Ovary (tissue), 9 donors: ENCODE data around the gene COG3. TPM values are rescaled to one million over a fixed set of nuclear protein-coding genes. Genes with fewer than 3 reads are reported as not detected.

Source experiments
- DNase-seq, 5 donors: peaks; one replicate each; pipeline ENCODE4 v3.0.0-alpha.2; 2019 to 2020
- H3K27ac ChIP-seq, 2 donors: fragments of 200-600 bp; one replicate each; pipeline versions ENCODE4 v1.5.1 to v1.8.0; 2019 to 2022
- H3K27me3 ChIP-seq: fragments of 200-600 bp; one replicate; pipeline ENCODE4 v1.8.0; 2022
- H3K36me3 ChIP-seq: fragments of 200-600 bp; sonication (generic); one replicate; pipeline ENCODE4 v1.5.1; 2019
- H3K4me1 ChIP-seq: one replicate; pipeline ENCODE4 v1.8.1; 2013; ENCODE audit warnings: mild to moderate bottlenecking, moderate library complexity; ENCODE audit not compliant: insufficient read depth
- H3K4me3 ChIP-seq: fragments of 200-600 bp; sonication (generic); one replicate; pipeline ENCODE4 v1.5.1; 2017
- H3K9me3 ChIP-seq, 2 donors: fragments of 200-600 bp in 1 of 2; sonication (generic) in 1 of 2; one replicate each; pipeline versions ENCODE4 v1.5.1 to v1.8.1; 2013 to 2019; ENCODE audit warnings: mild to moderate bottlenecking in 1 of 2, moderate library complexity in 1 of 2
- CTCF ChIP-seq, 3 donors: fragments of 450-650 bp in 2 of 3; fragments of 200-600 bp in 1 of 3; IDR thresholded peaks; one replicate each; pipeline versions ENCODE4 v1.5.1 to v1.8.0; 2016 to 2022; ENCODE audit warnings: antibody characterized with exemption in 3 of 3, mild to moderate bottlenecking in 1 of 3
- EP300 ChIP-seq: sonication (generic); formaldehyde crosslinking; IDR thresholded peaks from one replicate; pipeline ENCODE4 v1.6.1; 2017; ENCODE audit warnings: antibody characterized with exemption
- POLR2A ChIP-seq: fragments of 450-650 bp; IDR thresholded peaks from one replicate; pipeline ENCODE4 v1.6.1; 2017; ENCODE audit warnings: antibody characterized with exemption, mild to moderate bottlenecking, moderate library complexity
- WGBS, 3 donors: extraction: QIAGEN DNeasy Blood & Tissue Kit in 1 of 3; methylation state at CpG; one replicate each; pipeline versions ENCODE4 v1.1.5 to v1.1.7; 2013 to 2017; 5-methylcytosine and 5-hydroxymethylcytosine counted together
- intact Hi-C, 4 donors: fragments of 100-400 bp; cut with DNase I; formaldehyde crosslinking; loops; one replicate each; pipeline versions ENCODE4 v1.11.0 to v1.15.1; 2022 to 2023
- polyA plus RNA-seq, 2 donors: library from polyadenylated mRNA; stranded (reverse); fragments of 200-250 nt in 1 of 2; fragments of 350-450 nt in 1 of 2; fragmentation: Illumina TruSeq in 1 of 2; extraction: RNeasy Lipid Tissue Mini Kit (QIAGEN cat#74804) in 1 of 2; gene quantifications; one replicate each; pipeline ENCODE4 v1.2.3, GENCODE V29; 2013 to 2014
- total RNA-seq, 7 donors: library from RNA; depleted of rRNA in 2 of 7; stranded (reverse); fragments of >200 nt in 2 of 7; fragmentation: NEBNext Ultra II Directional in 3 of 7; extraction: Animal tissue kit (Norgen Biotek cat#: 25700) in 3 of 7; gene quantifications; one replicate each; pipeline versions ENCODE4 v1.1.0 to v1.2.4, GENCODE V29; 2016 to 2023
- donor health status: DM: no; HTN: no; CAD: no; lungs with moderate emphysema.
- donor health status: DM: no; HTN: no; CAD: no.
- donor health status: Bipolar disorder and iron deficiency.
- donor health status: DM: yes; HTN: yes; CAD: no.
- donor health status: DM: no; HTN: no; CAD: no.
- donor health status: DM: yes; HTN: yes; CAD: no.

The COG3 gene
- total and polyA plus RNA-seq, 9 donors: 17.1 to 37.3 (median 26.9) TPM

GRCh38 chr13:45481688-45482087, 16.9 kb downstream of the COG3 start:
- DNase-seq: no peak
- Histone ChIP-seq H3K27ac (no peak overlapping the region), H3K9me3 (no peaks in the 10 kb centered on the region), H3K4me1 (no peaks in the 10 kb centered on the region), H3K4me3 (no peak overlapping the region), H3K36me3 (no peaks in the 10 kb centered on the region), H3K27me3 (no peaks in the 10 kb centered on the region)
- intact Hi-C loops: no loop called here
- WGBS, 3 donors: 47 to 69% (median 57%) methylated on average over 1 of the region's 1 CpG
- TF ChIP-seq CTCF (IDR thresholded peaks at IDR 0.05) (no peak), EP300 (no peak), POLR2A (no peak)

DNA sequence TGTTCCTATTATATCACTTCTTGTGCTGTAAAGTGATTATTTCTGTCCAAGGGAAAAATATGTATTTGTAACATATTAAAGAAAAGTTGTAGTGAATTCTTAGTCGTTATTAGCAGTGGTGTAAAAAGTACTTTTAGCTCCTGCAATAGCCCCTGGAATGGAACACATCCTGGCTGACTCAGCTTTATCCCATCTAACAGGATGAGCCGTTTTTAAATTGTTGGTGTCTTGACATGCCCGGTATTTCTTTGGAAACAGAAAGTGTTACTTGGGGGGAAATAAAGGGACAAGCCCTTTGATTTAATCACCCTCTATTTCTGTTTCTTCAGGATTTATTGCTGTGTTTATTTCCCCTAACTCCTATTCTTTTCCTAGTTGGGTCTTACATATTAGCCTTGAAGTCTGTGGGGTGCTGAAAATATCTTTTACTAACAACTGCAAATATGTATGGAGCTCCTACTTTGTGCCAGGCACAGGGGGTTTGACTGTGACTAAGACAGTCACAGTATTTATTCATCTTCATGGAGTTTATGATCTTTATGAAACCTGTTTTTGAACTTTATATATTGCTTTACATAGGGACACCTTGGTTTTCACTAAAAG, 17.9 kb downstream of the COG3 start:
- Histone ChIP-seq H3K36me3 (no peaks in the 10 kb centered on the region), H3K27me3 (no peaks in the 10 kb centered on the region), H3K4me3 (no peak overlapping the region), H3K4me1 (no peaks in the 10 kb centered on the region), H3K27ac (no peak overlapping the region), H3K9me3 (no peaks in the 10 kb centered on the region)
- intact Hi-C loops: no loop called here
- TF ChIP-seq EP300 (no peak), CTCF (IDR thresholded peaks at IDR 0.05) (no peak), POLR2A (no peak)
- WGBS, 3 donors: 13 to 36% (median 23%) methylated on average over 3 of the region's 3 CpGs
- no peak for DNase-seq

DNA sequence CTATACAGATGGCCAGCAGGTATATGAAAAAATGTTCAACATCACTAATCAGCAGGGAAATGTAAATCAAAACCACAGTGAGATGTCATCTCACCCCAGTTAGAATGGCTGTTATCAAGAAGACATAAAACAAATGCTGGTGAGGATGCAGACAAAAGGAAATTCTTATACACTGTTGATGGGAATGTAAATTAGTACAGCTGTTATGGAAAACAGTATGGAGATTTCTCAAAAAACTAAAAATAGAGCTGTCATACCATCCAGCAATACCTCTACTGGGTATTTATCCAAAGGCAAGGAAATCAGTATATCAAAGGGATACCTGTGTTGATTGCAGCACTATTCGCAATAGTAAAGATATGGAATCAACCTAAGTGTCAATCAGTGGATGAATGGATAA, 22.9 kb downstream of the COG3 start:
- intact Hi-C loops: no loop called here
- WGBS, 3 donors: 98 to 100% (median 99%) methylated on average over 1 of the region's 1 CpG
- Histone ChIP-seq H3K27ac (no peak overlapping the region), H3K27me3 (no peaks in the 10 kb centered on the region), H3K4me3 (no peak overlapping the region), H3K9me3 (no peaks in the 10 kb centered on the region), H3K36me3 (no peaks in the 10 kb centered on the region), H3K4me1 (no peaks in the 10 kb centered on the region)
- no peak for DNase-seq
- no peak for TF ChIP-seq CTCF (IDR thresholded peaks at IDR 0.05)
- TF ChIP-seq POLR2A: no peak
- no peak for TF ChIP-seq EP300

DNA sequence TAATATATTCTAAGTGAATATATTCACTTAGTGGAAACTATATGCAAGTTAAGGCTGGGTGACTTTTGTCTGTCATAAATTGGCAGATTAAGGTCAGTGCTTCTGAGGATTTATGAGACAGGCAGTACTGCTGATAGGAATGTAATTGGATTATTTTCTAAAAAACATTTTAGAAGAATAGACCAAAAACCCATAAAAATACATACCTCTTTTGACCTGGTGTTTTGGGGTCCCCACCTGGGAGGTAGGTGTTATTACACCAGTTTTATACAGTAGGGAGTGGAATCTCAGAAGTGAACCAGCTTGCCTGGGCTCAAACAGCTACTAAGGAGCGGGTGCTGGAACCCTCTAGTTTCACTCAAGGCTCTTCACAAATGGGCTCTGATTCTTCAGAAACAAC, 25.3 kb downstream of the COG3 start:
- Histone ChIP-seq H3K4me3 (no peak overlapping the region), H3K27me3 (no peaks in the 10 kb centered on the region), H3K27ac (no peak overlapping the region), H3K36me3 (no peaks in the 10 kb centered on the region), H3K9me3 (no peaks in the 10 kb centered on the region), H3K4me1 (no peaks in the 10 kb centered on the region)
- 90 to 94% (median 91%) methylated on average over 1 of the region's 1 CpG for WGBS, 3 donors
- TF ChIP-seq POLR2A: no peak
- no peak for TF ChIP-seq EP300
- no peak for TF ChIP-seq CTCF (IDR thresholded peaks at IDR 0.05)
- intact Hi-C loops: no loop called here
- no peak for DNase-seq
